Lower leg skin (tissue), 3 donors: ENCODE results near the gene A2M.

Experiments used
- CTCF ChIP-seq, 3 donors: fragments of 450-650 bp; IDR thresholded peaks; one replicate each; pipeline ENCODE4 v1.5.1; 2016; ENCODE audit warnings: antibody characterized with exemption in 3 of 3, mild to moderate bottlenecking in 3 of 3, moderate library complexity in 2 of 3
- POLR2A ChIP-seq, 2 donors: fragments of 450-650 bp; IDR thresholded peaks; one replicate each; pipeline ENCODE4 v1.6.1; 2016 to 2017; ENCODE audit warnings: antibody characterized with exemption in 2 of 2, mild to moderate bottlenecking in 1 of 2, moderate library complexity in 1 of 2

DNA sequence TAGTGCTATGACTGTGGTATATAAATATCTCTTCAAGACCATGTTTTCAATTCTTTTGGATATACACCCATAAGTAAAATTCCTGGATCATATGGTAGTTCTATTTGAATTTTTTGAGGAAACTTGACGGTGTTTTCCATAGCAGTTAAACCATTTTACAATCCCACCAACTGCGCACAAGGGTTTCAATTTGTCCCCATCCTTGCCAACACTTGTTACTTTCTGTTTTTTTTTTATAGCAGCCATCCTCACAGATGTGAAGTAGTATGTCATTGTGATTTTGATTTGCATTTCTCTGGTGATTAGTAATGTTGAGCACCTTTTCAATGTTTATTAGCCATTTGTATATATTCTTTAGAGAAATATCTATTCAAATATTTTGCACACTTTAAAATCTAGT, 14.5 kb upstream of the A2M start:
- no peak for TF ChIP-seq CTCF (IDR thresholded peaks at IDR 0.05)
- no peak for TF ChIP-seq POLR2A (IDR thresholded peaks at IDR 0.05)
